HG03469 (cell line): ENCODE measurements around the gene SLC27A2.
"Not testable (repeated sequence)": the region's sequence is repeated elsewhere in the genome, so short reads cannot be mapped to it uniquely, and the experiment has no call there.

Experiments
- ATAC-seq: cut with Tn5 transposase; IDR thresholded peaks from one replicate; pipeline ENCODE4 v1.9.1; 2021; ENCODE audit warnings: mild to moderate bottlenecking, moderate library complexity, moderate number of reproducible peaks; ENCODE audit not compliant: unreplicated experiment

The SLC27A2 gene

GRCh38 chr15:50162969-50163718, 18.9 kb upstream of the SLC27A2 start:
- no peak for ATAC-seq

DNA sequence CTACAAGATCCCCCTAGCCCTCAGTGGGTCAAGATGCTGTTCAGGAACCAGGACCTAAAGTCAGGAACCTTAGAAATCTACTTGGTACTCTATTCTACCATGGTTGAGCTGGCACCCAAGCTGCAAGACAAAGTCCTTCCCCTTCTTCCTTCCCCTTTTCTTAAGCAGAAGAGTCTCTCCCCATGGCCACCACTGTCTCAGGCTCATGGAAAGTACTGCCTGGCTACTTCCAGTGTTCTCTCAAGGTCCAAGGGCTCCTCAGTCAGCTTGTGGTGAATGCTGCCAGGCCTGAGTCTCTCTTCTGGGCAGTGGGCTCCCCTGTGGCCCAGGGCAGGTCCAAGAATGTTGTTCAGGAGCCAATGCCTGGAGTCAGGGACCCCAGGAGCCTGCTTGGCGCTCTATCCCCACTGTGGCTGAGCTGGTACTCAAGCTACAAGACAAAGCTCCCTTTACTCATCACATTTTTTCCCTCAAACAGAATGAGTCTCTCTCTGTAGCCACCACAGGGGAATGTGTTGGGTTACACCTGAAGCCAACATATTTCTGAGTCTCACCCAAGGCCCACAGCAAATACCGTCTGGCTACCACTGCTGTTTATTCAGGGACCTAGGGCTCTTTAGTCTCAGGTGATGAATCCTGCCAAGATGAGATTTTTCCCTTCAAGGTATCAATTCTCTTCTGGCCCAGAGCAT, 18.1 kb upstream of the SLC27A2 start:
- no peak for ATAC-seq

- ATAC-seq: no peak
These were observed 17.5 kb upstream of the SLC27A2 start for GRCh38 chr15:50164458-50164857.

- ATAC-seq: no peak
These were observed 15.8 kb upstream of the SLC27A2 start for GRCh38 chr15:50166216-50166615.

DNA sequence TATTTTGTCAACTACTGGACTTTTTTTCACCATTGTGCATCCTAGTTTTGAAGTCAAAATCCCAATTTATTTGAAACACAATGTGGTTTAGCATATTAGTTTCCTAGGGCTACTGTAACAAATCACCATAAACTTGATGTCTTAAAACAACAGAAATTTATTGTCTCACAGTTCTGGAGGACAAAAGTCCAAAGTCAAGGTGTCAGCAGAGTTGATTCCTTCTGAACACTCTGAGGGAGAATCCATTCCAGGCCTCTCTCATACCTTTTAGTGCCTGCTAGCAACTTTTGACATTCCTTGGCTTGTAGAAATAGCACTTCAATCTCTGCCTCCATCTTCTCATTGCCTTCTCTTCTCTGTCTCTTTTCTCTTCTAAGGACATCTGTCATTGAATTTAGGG, 14.9 kb upstream of the SLC27A2 start:
- ATAC-seq: no peak

- ATAC-seq: no peak
These were observed 13.6 kb upstream of the SLC27A2 start for GRCh38 chr15:50168379-50168778.

DNA sequence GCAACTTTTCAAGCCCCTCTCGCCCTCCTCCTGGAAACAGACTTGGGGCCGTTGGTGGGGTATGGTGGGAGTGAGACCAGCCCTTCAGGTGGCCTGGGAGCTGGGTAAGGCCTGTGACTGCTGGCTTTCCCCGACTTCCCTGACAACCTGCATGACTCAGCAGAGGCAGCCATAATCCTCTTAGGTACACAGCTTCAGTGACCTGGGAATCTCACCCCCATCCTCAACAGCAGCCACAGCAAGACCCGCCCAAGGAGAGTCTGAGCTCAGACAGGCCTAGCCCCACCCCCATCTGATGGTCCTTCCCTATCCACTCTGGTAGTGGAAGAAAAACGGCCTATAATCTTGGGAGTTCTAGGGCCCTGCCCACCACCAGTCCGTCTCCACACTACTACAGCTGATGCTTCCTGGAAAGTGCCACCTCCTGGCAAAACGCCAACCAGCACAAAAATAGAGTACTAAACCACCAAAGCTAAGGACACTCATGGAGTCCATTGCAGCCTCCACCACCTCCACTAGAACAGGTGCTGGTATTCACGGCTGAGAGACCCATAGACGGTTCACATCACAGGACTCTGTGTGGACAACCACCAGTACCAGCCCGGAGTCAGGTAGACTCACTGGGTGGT, 13.1 kb upstream of the SLC27A2 start:
- ATAC-seq: no peak

- ATAC-seq: not testable (repeated sequence)
These were observed 9.6 kb upstream of the SLC27A2 start for GRCh38 chr15:50172360-50172895.

DNA sequence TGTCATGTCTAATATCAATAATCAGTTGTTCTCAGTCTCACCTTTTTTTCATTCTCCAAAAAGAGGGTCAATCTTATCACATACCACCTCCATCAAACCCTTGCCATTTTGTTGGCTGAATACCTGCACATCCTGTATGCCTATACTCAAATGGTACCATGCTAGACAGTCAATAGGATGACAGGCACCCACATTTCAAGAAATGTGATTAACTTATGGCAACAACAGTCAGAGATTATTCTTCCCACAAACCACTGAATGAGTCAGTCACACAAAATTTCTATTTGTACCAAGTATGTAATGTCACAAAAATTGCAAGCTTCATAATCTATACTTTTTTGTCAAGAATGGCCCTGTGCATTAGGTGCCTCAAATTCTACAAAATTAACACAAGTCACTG, 5.1 kb upstream of the SLC27A2 start:
- no peak for ATAC-seq

GRCh38 chr15:50180091-50180490, 1.9 kb upstream of the SLC27A2 start:
- ATAC-seq: no peak

DNA sequence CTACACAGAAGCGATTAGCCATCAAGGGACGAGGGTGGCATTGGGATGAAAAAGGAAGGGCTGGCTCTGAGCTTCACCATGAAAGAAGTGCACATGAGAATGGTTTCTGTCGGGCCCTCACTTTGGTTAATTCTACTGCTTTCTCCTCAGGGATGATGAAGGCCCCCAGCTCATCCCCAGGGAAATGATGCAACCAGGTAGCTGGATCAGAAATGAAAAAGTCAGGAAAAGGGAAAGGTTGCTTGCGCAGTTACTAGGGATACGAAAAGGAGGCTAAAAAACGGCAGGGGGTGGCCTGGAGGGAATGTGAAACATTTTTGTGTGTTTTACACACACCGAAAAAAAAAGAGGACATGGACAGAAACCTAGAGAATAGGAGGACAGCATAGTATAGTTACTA, 1.4 kb upstream of the SLC27A2 start:
- no peak for ATAC-seq

GRCh38 chr15:50181201-50181968, 611 bp upstream of the SLC27A2 start:
- no peak for ATAC-seq

GRCh38 chr15:50182219-50183013, 420 bp downstream of the SLC27A2 start:
- ATAC-seq: no peak

DNA sequence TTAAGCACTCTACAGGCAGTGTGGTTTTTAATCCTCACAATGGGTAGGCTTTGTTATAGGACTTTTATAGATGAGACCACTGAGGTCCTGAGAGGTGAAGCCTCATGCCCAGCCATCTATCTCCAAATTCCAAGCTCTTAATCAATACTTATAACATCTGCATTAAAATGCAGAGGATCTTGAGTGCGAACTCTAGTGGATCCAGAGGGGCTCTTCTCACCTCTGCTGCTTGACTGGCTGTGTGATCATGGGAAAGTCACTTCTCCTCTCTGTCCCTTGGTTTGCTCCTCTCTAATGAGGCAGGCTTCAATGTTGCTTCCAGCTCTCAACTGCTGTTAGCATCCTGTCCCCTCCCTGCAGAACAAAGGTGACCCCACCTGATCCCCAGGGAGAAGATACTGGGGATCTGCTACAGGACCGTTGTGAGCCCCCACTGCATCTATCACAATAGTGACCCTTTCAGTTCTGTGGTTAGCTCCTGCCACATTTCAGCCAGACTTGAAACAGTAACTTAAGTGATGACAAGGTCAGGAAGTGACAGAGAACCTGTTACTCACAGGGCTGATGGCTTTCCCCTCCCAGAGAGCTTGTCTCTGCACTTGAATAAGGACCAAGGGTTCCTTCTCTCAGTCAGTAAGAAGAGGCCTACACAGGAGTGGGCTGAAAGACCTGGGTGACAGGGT, 1.3 kb downstream of the SLC27A2 start:
- ATAC-seq: no peak

DNA sequence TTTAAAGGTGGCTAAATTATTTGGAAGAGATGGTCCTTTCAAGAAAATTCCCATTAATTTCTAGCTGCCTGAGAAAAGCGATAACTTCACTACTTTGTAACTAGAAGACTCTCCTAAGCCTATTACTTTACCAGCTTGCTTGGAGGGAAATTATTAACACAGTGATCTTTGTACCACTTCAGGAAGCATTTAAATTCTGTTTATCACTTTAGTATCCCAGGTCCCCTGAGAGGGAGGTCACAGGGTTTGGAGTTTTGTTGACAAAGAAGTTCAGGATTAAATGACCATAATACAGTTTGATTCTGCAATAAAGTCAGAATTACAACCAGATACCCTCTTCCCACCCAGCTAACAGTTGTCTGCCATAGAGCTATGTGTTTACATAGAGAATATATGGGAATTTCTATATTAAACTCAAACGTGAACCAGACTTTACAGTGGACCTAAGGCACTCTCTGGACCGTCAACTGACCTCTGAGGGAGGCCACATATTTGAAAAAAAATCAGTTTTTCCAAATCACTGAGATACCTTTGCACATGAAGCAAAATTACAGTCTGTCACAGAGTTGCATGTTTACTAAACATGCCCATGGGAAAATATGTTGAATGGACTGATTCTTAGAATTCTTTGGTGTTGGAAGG, 3.0 kb downstream of the SLC27A2 start:
- no peak for ATAC-seq

DNA sequence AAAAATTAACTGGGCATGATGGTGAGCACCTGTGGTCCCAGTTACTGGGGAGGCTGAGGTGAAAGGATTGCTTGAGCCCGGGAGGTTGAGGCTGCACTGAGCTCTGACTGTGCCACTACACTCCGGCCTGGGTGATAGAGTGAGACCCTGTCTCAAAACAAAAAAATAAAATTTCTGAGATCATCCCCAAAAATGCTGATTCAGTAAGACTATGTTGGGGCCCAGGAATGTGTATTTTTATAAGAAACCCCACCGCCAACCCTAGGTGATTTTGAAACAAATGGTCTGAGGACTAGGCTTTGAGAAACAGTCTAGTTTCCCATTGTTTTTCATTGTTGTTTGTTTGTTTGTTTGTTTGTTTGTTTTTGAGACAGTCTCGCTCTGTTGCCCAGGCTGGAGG, 4.1 kb downstream of the SLC27A2 start:
- no peak for ATAC-seq

DNA sequence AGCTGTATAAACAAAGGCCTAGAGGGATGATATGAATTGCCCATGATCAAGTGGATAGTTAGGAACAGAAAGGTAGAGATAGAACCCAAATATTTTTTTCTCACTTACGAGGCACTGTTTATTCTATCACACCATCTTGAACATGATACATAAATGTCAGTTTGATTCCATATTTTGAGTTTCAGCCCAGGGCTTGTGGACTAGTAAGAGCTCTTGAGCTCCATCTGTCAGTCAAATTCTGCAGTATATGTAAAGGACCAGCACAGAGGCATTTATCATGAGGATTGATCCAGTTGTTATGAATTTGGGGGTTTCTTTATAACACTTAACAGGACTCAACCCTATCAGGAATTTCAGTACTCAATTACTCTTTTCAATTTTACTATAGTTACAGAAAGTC, 4.8 kb downstream of the SLC27A2 start:
- ATAC-seq: no peak

GRCh38 chr15:50187525-50187924, 5.5 kb downstream of the SLC27A2 start:
- ATAC-seq: no peak

GRCh38 chr15:50187997-50188396, 6.0 kb downstream of the SLC27A2 start:
- no peak for ATAC-seq
